NCI-H446 (cell line): ENCODE results near the gene RERE.
A peak's percentile ranks its signal among the peaks of the same experiment; 100 is the strongest.
"Not testable (repeated sequence)": the region's sequence is repeated elsewhere in the genome, so short reads cannot be mapped to it uniquely, and the experiment has no call there.

Experiments
- DNase-seq, 2 experiments: peaks; one replicate each; lab custom pipeline; 2025; lab: John Stamatoyannopoulos, UW

RERE gene

GRCh38 chr1:8841395-8841794, 24.0 kb upstream of the RERE start:
- no peak for DNase-seq

DNA sequence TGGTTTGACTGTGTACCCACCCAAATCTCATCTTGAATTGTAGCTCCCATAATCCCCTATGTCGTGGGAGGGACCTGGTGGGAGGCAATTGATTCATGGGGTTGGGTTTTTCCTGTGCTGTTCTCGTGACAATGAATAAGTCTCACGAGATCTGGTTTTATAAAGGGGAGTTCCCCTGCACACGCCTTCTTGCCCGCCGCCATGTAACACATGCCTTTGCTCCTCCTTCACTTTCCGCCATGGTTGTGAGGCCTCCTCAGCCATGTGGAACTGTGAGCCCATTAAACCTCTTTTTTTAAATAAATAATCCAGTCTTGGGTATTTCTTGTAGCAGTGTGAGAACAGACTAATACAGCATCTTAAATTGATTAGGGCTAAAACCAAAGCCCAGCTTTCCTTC, 22.6 kb upstream of the RERE start:
- DNase-seq: no peak

GRCh38 chr1:8835941-8836643, 18.7 kb upstream of the RERE start:
- DNase-seq: no peak

DNA sequence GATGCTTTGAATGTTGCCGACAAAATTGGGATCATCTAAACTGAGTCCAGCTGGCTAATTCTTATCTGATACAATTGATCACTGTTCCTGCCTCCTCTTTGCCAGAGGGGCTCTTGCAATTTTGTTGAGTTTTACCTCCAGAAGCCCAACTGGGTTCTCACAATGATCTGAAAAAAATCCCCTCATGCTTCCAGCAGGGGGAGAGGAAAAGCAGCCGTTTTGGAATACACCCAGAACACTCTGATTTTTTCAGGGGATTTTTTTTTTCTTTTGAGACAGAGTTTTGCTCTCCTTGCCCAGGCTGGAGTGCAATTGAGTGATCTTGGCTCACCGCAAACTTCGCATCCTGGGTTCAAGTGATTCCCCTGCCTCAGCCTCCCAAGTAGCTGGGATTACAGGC, 13.9 kb upstream of the RERE start:
- DNase-seq: peak in 1 of 2 experiments; percentile 46

DNA sequence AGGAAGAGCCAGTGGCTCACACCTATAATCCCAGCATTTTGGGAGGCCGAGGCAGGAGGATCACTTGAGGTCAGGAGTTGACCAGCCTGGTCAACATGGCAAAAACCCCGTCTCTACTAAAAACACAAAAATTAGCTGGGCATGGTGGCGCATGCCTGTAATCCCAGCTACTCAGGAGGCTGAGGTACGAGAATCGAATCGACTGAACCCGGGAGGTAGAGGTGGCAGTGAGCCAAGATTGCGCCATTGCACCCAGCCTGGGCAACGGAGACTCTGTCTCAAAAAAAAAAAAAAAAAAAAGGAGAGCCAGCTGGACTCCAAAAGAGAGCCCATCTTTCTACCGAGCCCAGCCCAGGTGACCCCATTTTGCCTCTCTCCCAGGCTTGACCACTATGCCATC, 13.3 kb upstream of the RERE start:
- DNase-seq: not testable (repeated sequence)

DNA sequence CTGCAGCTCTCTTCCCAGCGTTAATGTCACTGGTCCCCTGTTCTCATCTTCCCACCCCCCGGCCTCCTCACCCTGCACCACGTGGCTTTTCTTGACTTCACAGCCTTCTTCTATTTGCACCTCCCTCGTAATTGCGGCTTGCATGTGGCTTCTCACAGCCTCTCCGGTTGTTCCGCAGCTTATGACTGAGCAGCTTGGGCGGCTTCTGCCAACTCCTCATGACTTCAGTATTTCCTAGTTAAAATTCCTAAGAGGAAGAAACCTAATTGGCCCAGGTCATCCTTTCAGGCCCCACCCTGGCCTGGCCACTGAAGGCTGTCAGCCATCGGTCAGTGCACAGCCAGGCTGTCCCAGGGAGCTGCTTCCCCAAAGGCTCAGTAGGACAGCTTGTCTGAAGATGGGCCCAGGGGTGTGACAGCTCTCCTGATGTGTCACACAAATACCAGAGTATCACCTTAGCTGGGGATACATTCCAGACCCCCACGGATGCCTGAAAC, 8.6 kb upstream of the RERE start:
- DNase-seq: no peak

GRCh38 chr1:8823295-8823664, 5.8 kb upstream of the RERE start:
- no peak for DNase-seq

DNA sequence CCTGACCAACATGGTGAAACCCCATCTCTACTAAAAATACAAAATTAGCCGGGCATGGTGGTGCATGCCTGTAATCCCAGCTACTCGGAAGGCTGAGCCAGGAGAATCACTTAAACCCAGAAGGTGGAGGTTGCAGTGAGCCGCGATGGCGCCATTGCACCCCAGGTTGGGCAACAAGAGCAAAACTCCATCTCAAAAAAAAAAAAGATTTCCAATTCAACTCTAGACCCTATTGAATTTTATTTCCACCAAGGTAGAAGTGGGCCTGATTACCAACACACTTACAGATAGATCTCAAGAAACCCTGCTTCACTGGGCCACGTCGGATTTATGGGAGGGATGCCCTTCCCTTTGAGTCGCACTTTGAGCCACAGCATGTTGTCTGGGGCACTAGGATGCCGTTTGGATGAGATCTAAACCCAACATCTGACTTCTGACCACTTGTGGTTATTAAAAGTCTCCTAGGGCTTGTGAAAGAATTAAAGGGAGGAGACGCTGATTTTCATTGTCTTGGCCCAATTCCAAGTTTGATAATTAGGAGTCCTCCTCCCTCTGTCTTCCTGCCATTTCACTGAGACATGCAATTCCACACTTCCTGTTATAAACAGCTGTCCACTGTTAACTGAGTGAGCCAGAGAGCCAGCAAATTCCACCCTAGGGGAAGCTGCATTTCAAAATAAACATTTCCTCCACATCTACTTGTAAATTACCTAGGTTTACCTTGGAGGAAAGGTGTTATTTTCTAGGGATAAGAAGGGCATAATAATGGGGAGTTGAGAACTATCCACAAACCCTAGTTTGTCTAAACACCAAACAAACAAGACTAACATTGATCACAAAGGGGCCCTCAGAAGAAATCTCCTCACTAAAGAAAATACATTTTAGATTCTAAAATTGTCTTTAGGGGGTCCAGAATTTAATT, 5.2 kb upstream of the RERE start:
- DNase-seq: peak in 1 of 2 experiments; percentile 72

DNA sequence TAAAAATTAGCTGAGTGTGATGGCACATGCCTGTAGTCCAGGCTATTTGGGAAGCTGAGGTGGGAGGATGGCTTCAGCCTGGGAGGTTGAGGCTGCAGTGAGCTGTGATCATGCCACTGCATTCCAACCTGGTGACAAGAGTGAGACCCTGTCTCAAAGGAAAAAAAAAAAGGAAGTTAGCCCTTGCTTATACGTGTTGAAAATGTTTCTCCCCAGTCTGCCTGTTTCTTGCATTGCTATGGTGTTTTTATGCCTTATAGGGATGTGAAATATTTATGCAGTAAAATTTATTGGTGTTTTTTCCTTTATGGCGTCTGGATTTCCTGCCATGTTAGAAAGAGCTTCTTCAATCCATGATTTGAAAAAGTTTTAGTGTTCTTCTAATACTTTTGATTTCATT, 3.6 kb upstream of the RERE start:
- no peak for DNase-seq

DNA sequence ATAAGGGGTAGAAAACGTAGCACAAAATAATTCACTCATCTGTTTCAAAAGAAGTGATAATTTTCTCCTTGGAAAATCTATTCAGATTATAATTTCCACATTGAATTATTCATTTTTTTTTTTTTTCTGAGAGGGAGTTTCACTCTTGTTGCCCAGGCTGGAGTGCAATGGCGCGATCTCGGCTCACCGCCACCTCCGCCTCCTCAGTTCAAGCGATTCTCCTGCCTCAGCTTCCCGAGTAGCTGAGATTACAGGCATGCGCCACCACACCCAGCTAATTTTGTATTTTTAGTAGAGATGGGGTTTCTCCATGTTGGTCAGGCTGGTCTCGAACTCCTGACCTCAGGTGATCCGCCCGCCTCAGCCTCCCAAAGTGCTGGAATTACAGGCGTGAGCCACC, 1.3 kb upstream of the RERE start:
- not testable (repeated sequence) for DNase-seq

DNA sequence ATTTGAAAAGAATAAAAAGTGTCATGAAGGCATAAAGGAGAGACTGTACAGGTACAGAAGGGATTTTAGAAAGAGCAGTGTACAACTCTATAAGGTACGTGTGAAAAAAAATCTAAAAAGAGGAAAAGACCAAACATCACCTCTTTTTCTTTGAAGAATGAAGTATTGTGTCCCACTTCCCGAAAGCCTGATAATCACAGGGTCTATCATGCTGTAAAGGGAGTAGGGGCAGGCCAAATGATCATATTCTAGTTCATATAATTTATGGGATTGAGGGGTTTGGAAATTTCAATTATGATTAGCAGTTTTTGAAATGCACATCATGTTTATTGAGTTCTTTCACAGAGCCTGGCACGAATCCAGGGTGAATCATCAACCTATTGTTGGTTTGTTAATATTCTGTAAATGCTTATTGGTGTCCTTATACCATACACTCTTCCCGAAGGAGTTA, 910 bp upstream of the RERE start:
- peak; percentile 68 to 75 for DNase-seq

DNA sequence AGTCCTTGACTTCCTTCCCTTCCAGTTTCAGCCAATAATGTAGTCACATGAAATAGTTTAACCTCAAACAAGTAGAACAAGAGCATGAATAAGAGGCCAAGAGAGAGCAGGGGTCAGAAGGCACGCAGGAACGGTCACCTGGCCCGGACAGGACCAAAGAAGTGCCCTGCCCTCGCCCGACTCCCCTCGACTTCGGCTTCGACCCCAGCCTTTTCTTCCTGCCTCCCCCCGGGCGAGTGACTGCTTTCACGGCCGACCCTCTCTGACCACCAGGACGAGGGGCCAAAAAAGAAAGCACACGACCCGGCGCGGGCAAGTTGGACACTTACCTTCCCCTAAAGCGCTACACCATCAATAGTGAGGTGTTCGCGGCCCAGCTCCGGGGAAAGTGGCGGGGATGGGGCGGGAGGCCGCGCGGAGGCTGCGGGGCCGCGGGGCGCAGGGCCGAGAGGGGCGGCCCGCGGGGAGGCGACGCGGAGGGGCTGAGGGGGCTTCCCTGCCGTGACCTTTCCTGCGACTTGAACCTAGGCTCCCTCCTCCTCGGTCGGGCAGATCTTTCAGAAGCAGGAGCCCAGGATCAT, 519 bp downstream of the RERE start:
- peak in 1 of 2 experiments; percentile 68 for DNase-seq

- no peak for DNase-seq
These were observed 1.2 kb downstream of the RERE start for GRCh38 chr1:8816264-8816663.

DNA sequence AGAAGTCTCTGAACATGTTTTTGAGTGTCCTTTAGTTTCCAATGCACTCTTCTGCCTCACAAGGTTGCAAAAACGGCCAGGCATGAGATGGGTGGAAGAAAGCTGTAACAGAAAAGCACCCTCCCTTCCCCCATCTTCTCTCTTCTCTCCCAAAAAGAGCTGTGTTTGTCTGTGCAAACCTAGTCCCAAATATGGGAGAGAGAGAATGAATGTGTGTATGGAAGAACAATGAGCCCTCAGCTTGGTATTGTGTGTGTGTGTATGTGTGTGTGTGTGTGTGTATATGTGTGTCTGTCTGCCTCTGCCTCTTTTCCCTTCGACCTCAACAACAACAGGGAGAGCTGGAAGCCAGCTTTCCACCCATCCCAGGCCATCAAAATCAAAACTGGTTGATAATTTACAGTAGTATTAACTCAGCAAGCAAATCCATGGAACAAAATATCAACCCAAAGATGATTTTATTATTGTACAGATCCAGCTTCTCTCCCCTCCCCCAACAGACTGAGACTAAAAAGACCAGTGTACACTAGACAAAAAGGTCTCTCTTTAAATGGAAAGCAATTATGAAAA, 1.8 kb downstream of the RERE start:
- DNase-seq: no peak

GRCh38 chr1:8814865-8815264, 2.6 kb downstream of the RERE start:
- DNase-seq: no peak

DNA sequence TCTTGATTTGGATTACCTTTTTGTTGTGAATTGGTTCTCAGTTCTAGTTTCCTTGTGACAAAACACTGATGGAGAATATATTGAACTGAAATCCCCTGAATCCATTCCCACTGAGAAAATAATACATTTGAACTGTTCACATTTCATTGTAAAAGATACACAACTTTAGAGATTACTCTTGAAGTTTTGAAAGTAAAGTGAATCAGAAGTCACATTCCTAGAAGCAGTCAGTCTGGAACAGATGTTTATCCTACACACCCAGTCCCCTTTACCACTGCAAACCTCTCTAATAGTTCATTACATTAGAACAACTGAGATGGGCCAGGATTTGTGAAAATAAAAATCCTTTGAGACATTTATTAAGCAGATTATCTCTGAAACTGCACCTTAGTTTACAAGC, 3.4 kb downstream of the RERE start:
- DNase-seq: no peak

- DNase-seq: no peak
These were observed 4.2 kb downstream of the RERE start for GRCh38 chr1:8813016-8813763.

GRCh38 chr1:8812081-8812480, 5.4 kb downstream of the RERE start:
- DNase-seq: no peak

- no peak for DNase-seq
These were observed 6.5 kb downstream of the RERE start for GRCh38 chr1:8810987-8811386.

DNA sequence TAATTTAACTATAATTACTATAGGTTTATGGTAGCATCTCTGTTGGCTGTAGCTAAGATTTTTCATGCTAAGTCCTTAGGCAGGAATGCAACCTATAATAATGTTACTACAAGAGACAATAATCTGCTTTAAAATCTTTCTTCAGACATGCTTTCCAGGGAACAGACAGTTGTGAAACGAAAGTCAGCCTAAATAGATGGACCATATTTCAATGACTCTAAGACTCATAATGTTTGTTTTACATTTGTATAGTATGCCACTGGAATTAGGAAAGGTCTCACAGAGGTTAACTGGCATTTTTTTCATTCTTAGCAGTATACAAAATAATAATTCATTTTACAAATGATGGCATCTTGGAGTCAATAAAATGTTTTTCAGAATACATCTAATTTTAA, 8.1 kb downstream of the RERE start:
- no peak for DNase-seq

- no peak for DNase-seq
These were observed 10.4 kb downstream of the RERE start for GRCh38 chr1:8807004-8807403.

GRCh38 chr1:8800416-8800815, 17.0 kb downstream of the RERE start:
- DNase-seq: no peak
